Fibroblast of the aortic adventitia (primary cell): ENCODE results near the gene CDCA5. TPM values are rescaled to one million over a fixed set of nuclear protein-coding genes. Genes with fewer than 3 reads are reported as not detected.

Experiments used
- DNase-seq: peaks from one replicate; pipeline ENCODE4 v3.0.0-alpha.2; 2010; ENCODE audit warnings: low read depth
- H3K4me3 ChIP-seq: 2 replicates; pipeline ENCODE4 v1.5.1; 2011; ENCODE audit warnings: low read depth, mild to moderate bottlenecking, control low read depth, low read length, moderate library complexity
- total RNA-seq: library from RNA; depleted of rRNA; stranded (reverse); fragments of >200 nt; gene quantifications from 2 replicates; pipeline ENCODE4 v1.2.3, GENCODE V29; 2012; ENCODE audit warnings: low replicate concordance
- TF ChIP-seq, protein P1 (sequence below): IDR thresholded peaks from 2 replicates; pipeline ENCODE4 v1.5.1; 2011; ENCODE audit warnings: mild to moderate bottlenecking, low read length, control low read depth, inconsistent platforms; ENCODE audit not compliant: insufficient read depth

The CDCA5 gene
- total RNA-seq, 1 donor, result 19.3 TPM

GRCh38 chr11:65078786-65079342, 5.0 kb downstream of the CDCA5 start:
- no peak overlapping the region for H3K4me3 ChIP-seq
- TF ChIP-seq, protein P1, sequence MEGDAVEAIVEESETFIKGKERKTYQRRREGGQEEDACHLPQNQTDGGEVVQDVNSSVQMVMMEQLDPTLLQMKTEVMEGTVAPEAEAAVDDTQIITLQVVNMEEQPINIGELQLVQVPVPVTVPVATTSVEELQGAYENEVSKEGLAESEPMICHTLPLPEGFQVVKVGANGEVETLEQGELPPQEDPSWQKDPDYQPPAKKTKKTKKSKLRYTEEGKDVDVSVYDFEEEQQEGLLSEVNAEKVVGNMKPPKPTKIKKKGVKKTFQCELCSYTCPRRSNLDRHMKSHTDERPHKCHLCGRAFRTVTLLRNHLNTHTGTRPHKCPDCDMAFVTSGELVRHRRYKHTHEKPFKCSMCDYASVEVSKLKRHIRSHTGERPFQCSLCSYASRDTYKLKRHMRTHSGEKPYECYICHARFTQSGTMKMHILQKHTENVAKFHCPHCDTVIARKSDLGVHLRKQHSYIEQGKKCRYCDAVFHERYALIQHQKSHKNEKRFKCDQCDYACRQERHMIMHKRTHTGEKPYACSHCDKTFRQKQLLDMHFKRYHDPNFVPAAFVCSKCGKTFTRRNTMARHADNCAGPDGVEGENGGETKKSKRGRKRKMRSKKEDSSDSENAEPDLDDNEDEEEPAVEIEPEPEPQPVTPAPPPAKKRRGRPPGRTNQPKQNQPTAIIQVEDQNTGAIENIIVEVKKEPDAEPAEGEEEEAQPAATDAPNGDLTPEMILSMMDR, result no peak
- DNase-seq, result no peak

GRCh38 chr11:65078151-65078550, 5.7 kb downstream of the CDCA5 start:
- H3K4me3 ChIP-seq, result no peak overlapping the region
- DNase-seq, result peak; percentile 28
- TF ChIP-seq, protein P1, result peak; percentile 59

DNA sequence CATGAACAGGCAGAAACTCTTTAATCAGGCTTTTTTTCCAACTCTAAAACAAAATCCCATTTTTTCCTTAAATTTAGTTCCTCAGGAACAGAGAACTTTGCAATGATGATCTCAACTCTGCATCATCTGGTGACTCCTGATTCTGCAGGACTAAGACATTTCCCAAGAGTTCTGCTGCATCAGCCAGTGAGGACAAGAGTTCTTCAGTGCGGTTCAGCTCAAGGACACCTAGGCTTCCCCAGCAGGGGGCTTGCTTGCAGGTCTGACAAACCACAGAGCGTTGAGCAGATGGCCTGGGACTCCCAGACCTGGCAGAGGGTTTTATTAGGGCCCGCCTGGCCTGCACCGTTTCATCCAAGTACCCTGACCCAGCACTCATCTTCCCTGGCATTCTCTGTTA, 6.4 kb downstream of the CDCA5 start:
- TF ChIP-seq, protein P1, result no peak
- H3K4me3 ChIP-seq, result no peak overlapping the region
- no peak for DNase-seq

DNA sequence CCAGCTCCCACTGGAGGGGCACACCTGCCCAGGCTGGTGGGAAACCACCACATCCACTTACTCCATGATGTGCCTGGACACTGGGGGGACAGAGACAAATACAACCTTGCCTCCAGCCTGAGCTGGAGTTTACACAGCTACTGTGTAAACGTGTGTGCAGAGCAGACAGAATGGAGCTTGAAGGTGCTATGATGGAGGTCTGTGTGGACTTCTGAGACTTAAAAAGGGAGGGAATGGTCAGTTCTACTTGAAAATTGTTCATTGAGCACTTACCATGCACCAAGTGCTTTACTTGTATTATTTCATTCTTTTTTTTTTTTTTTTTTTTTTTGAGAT, 11.2 kb downstream of the CDCA5 start:
- DNase-seq, result no peak
- TF ChIP-seq, protein P1, result no peak

GRCh38 chr11:65071907-65072630, 11.8 kb downstream of the CDCA5 start:
- no peak for DNase-seq
- no peak overlapping the region for H3K4me3 ChIP-seq
- TF ChIP-seq, protein P1, result no peak

More for the DNA sequence above, 11.2 kb downstream of the CDCA5 start:
- no peak overlapping the region for H3K4me3 ChIP-seq

GRCh38 chr11:65069217-65069616, 14.6 kb downstream of the CDCA5 start:
- TF ChIP-seq, protein P1, result no peak
- no peak overlapping the region for H3K4me3 ChIP-seq
- DNase-seq, result no peak

- TF ChIP-seq, protein P1, result no peak
These were observed 16.4 kb downstream of the CDCA5 start for GRCh38 chr11:65067446-65067845.

More at GRCh38 chr11:65067446-65067845, 16.4 kb downstream of the CDCA5 start:
- no peak overlapping the region for H3K4me3 ChIP-seq
- no peak for DNase-seq
